ENCODE measurements around the gene PIGS.

The PIGS gene

GRCh38 chr17:28513476-28513875, 57.8 kb downstream of the PIGS start:
- ChIA-PET CTCF (interaction anchor here (0.8 to 2.5 kb wide), 5 partner anchors 10 to 19 kb away, joined by 4 to 13 read pairs (median 5); no protein-coding TSS in a partner anchor), POLR2A (no interaction called here)
- no peak for DNase-seq (ENCODE audit: low read depth, low spot score)
- TF ChIP-seq CTCF (IDR thresholded peaks at IDR 0.05; ENCODE audit: insufficient read depth, low read length, missing control alignments) = no peak
- no peak overlapping the region for H3K4me3 ChIP-seq (ENCODE audit: low read depth, low read length)

GRCh38 chr17:28511858-28512461, 59.4 kb downstream of the PIGS start:
- POLR2A ChIA-PET = no interaction called here
- TF ChIP-seq CTCF (IDR thresholded peaks at IDR 0.05; ENCODE audit: insufficient read depth, low read length, missing control alignments) = no peak
- CTCF ChIA-PET = interaction anchor here (2.3 kb wide), 1 partner anchor 10 kb away, joined by 13 read pairs; no protein-coding TSS in a partner anchor

GRCh38 chr17:28509789-28510188, 61.5 kb downstream of the PIGS start:
- TF ChIP-seq CTCF (IDR thresholded peaks at IDR 0.05; ENCODE audit: insufficient read depth, low read length, missing control alignments) = no peak
- POLR2A ChIA-PET = no interaction called here
- H3K4me3 ChIP-seq (ENCODE audit: low read depth, low read length) = no peak overlapping the region
- DNase-seq (ENCODE audit: low read depth, low spot score) = no peak
- CTCF ChIA-PET = interaction anchor here (0.8 to 4.6 kb wide), 3 partner anchors 14 to 30 kb away, joined by 3 to 20 read pairs (median 3); no protein-coding TSS in a partner anchor

More at GRCh38 chr17:28511858-28512461, 59.4 kb downstream of the PIGS start:
- DNase-seq (ENCODE audit: low read depth, low spot score) = no peak
- no peak overlapping the region for H3K4me3 ChIP-seq (ENCODE audit: low read depth, low read length)

GRCh38 chr17:28508211-28508724, 63.1 kb downstream of the PIGS start:
- H3K4me3 ChIP-seq (ENCODE audit: low read depth, low read length) = no peak overlapping the region
- TF ChIP-seq CTCF (IDR thresholded peaks at IDR 0.05; ENCODE audit: insufficient read depth, low read length, missing control alignments) = no peak
- no peak for DNase-seq (ENCODE audit: low read depth, low spot score)
- CTCF ChIA-PET = interaction anchor here (4.6 to 6.9 kb wide), 2 partner anchors 14 to 32 kb away, joined by 20 to 43 read pairs; no protein-coding TSS in a partner anchor
- POLR2A ChIA-PET = no interaction called here

- no peak overlapping the region for H3K4me3 ChIP-seq (ENCODE audit: low read depth, low read length)
Observed at GRCh38 chr17:28507567-28508203, 63.6 kb downstream of the PIGS start.

More at GRCh38 chr17:28507567-28508203, 63.6 kb downstream of the PIGS start:
- CTCF ChIA-PET = interaction anchor here (1.1 to 6.9 kb wide), 4 partner anchors 13 to 112 kb away, joined by 3 to 43 read pairs (median 12); no protein-coding TSS in a partner anchor
- DNase-seq (ENCODE audit: low read depth, low spot score) = no peak
- TF ChIP-seq CTCF (IDR thresholded peaks at IDR 0.05; ENCODE audit: insufficient read depth, low read length, missing control alignments) = no peak
- POLR2A ChIA-PET = no interaction called here
